Endothelial cell of umbilical vein (primary cell): ENCODE results near the gene PFN4. TPM values are rescaled to one million over a fixed set of nuclear protein-coding genes. Genes with fewer than 3 reads are reported as not detected.

Experiments used
- BruUV-seq: library from RNA; stranded (reverse); fragments of 400-500 nt; replicated peaks from 2 replicates; lab custom pipeline; 2021; lab: Mats Ljungman, UMichigan
- CTCF ChIA-PET: fragments of 300-600, 350-600 bp; sonication (Branson Sonifier 250); formaldehyde crosslinking; loops from one replicate; lab custom pipeline; 2021; ENCODE audit warnings: antibody characterized with exemption, inconsistent platforms; lab: Charles Lee
- POLR2A ChIA-PET: fragments of 300-600, 350-600 bp; sonication (Branson Sonifier 250); formaldehyde crosslinking; loops from one replicate; lab custom pipeline; 2021; ENCODE audit warnings: antibody characterized with exemption, inconsistent platforms; lab: Charles Lee
- DNase-seq: peaks from one replicate; pipeline ENCODE4 v3.0.0-alpha.2; 2011; ENCODE audit warnings: low read depth, low spot score
- FAIRE-seq: peaks from 2 replicates; lab custom pipeline; 2011; peaks lifted over from hg19 to GRCh38; lab: Jason Lieb, UNC
- H2AFZ ChIP-seq: 2 replicates; pipeline ENCODE4 v1.6.0; 2012; ENCODE audit warnings: low read depth, low read length, control low read depth, inconsistent platforms
- H3K27ac ChIP-seq: 2 replicates; pipeline ENCODE4 v1.5.1; 2011; ENCODE audit warnings: low read depth, mild to moderate bottlenecking, control low read depth, low read length, moderate library complexity; ENCODE audit not compliant: insufficient read depth
- H3K27me3 ChIP-seq, 2 experiments: 2 replicates each; pipeline versions ENCODE4 v1.6.0 to v1.6.1; 2011; ENCODE audit warnings: low read length in 2 of 2, mixed read lengths in 1 of 2; ENCODE audit not compliant: control insufficient read depth in 2 of 2, insufficient read depth in 2 of 2
- H3K36me3 ChIP-seq, 2 experiments: 2 replicates in 1 of 2; 3 replicates in 1 of 2; pipeline ENCODE4 v1.5.1; 2011; ENCODE audit warnings: low read length in 2 of 2, mild to moderate bottlenecking in 1 of 2, moderate library complexity in 1 of 2; ENCODE audit not compliant: control insufficient read depth in 2 of 2, insufficient read depth in 2 of 2; ENCODE audit errors: extremely low read depth in 1 of 2
- H3K4me1 ChIP-seq: 3 replicates; pipeline ENCODE4 v1.5.1; 2011; ENCODE audit warnings: mild to moderate bottlenecking, low read length; ENCODE audit not compliant: control insufficient read depth, insufficient read depth; ENCODE audit errors: extremely low read depth
- H3K4me2 ChIP-seq: 2 replicates; pipeline ENCODE4 v1.6.1; 2011; ENCODE audit warnings: low read length, control low read depth, mixed read lengths; ENCODE audit not compliant: insufficient read depth
- H3K4me3 ChIP-seq, 3 experiments: fragments of 200-600 bp in 1 of 3; sonication (generic), shearing (Covaris generic) in 1 of 3; replicated peaks in 1 of 3; 2 replicates each; pipeline ENCODE4 v1.5.1; 2011 to 2016; ENCODE audit warnings: control low read depth in 3 of 3, low read length in 3 of 3, mild to moderate bottlenecking in 2 of 3, inconsistent platforms in 1 of 3, low read depth in 1 of 3, moderate library complexity in 1 of 3; ENCODE audit not compliant: insufficient read depth in 1 of 3
- H3K79me2 ChIP-seq: 2 replicates; pipeline ENCODE4 v1.6.0; 2012; ENCODE audit warnings: low read length, inconsistent platforms; ENCODE audit not compliant: control insufficient read depth, insufficient read depth
- H3K9ac ChIP-seq: replicated peaks from 2 replicates; pipeline ENCODE3; 2011; ENCODE audit warnings: low read length, control low read depth; ENCODE audit not compliant: insufficient read depth; ENCODE audit errors: extremely low read depth
- H3K9me1 ChIP-seq: replicated peaks from 3 replicates; pipeline ENCODE4 v1.6.0; 2011; ENCODE audit warnings: mild to moderate bottlenecking, low read length; ENCODE audit not compliant: control insufficient read depth, insufficient read depth; ENCODE audit errors: extremely low read depth
- H3K9me3 ChIP-seq: replicated peaks from 2 replicates; pipeline ENCODE4 v1.5.1; 2012; ENCODE audit warnings: low read length, inconsistent platforms; ENCODE audit not compliant: control insufficient read depth, insufficient read depth
- H4K20me1 ChIP-seq: replicated peaks from 2 replicates; pipeline ENCODE3; 2011; ENCODE audit warnings: mild to moderate bottlenecking, low read length; ENCODE audit not compliant: control insufficient read depth, insufficient read depth; ENCODE audit errors: extremely low read depth
- EZH2 ChIP-seq: IDR thresholded peaks from 2 replicates; pipeline ENCODE4 v1.6.1; 2012; ENCODE audit warnings: borderline replicate concordance, low read depth, mild to moderate bottlenecking, moderate library complexity, low read length, inconsistent platforms; ENCODE audit not compliant: severe bottlenecking
- FOS ChIP-seq: IDR thresholded peaks from 2 replicates; pipeline ENCODE4 v1.6.1; 2011; ENCODE audit warnings: mild to moderate bottlenecking, low read length, moderate library complexity, borderline replicate concordance; ENCODE audit not compliant: insufficient read depth
- GATA2 ChIP-seq: IDR thresholded peaks from 2 replicates; pipeline ENCODE4 v1.7.0; 2011; ENCODE audit warnings: low read depth, mild to moderate bottlenecking, moderate library complexity, mixed read lengths, low read length; ENCODE audit not compliant: insufficient read length, insufficient read depth
- JUN ChIP-seq: IDR thresholded peaks from 2 replicates; pipeline ENCODE4 v1.6.1; 2011; ENCODE audit warnings: borderline replicate concordance, low read depth; ENCODE audit not compliant: insufficient read length, insufficient read depth
- MYC ChIP-seq: IDR thresholded peaks from one replicate; pipeline ENCODE4 v1.6.1; 2011; ENCODE audit warnings: mild to moderate bottlenecking, low read depth, low read length
- POLR2A ChIP-seq: IDR thresholded peaks from 2 replicates; pipeline ENCODE4 v1.6.1; 2012; ENCODE audit warnings: low read depth, mild to moderate bottlenecking, control low read depth, low read length
- POLR2AphosphoS5 ChIP-seq: IDR thresholded peaks from 2 replicates; pipeline ENCODE4 v1.6.1; 2012; ENCODE audit warnings: low read depth, mild to moderate bottlenecking, control low read depth, low read length, moderate library complexity; ENCODE audit not compliant: insufficient read depth
- dilution Hi-C: fragments of 300-500 bp; cut with MboI; formaldehyde crosslinking; loops from one replicate; pipeline ENCODE4 v1.15.0; 2019; ENCODE audit warnings: low sequenced_read_pairs; ENCODE audit not compliant: extremely low pct_ligation_motif_present
- intact Hi-C: fragments of 100-400 bp; cut with micrococcal nuclease; formaldehyde crosslinking; loops from one replicate; pipeline ENCODE4 v1.10.0; 2022
- polyA plus RNA-seq, 4 experiments: library from polyadenylated mRNA; depleted of rRNA in 3 of 4; stranded (reverse) in 3 of 4; unstranded in 1 of 4; fragments of >200 nt; gene quantifications; 2 replicates each; pipeline versions ENCODE4 v1.2.1 to v1.2.3, GENCODE V29; 2011 to 2012; ENCODE audit warnings: missing spikeins in 1 of 4
- total RNA-seq: library from RNA; stranded (reverse); gene quantifications from 2 replicates; pipeline ENCODE4 v1.2.3, GENCODE V29; 2021
- TF ChIP-seq, protein P1 (sequence below), 2 donors: IDR thresholded peaks; 1 replicate in 1 of 2; 2 replicates in 1 of 2; pipeline ENCODE4 v1.5.1; 2011; ENCODE audit warnings: low read length in 2 of 2, mild to moderate bottlenecking in 2 of 2, moderate library complexity in 2 of 2, control low read depth in 1 of 2, inconsistent platforms in 1 of 2, low read depth in 1 of 2; ENCODE audit not compliant: insufficient read depth in 1 of 2; ENCODE audit errors: extremely low read depth in 1 of 2
- TF ChIP-seq, protein P2 (sequence below): IDR thresholded peaks from 2 replicates; pipeline ENCODE4 v1.6.1; 2011; ENCODE audit not compliant: insufficient read depth, insufficient read length

PFN4 gene
- total and polyA plus RNA-seq, 2 donors (not counting 3 experiments of a cell fraction or from before 2014, with no cell fraction given) = 0.23 to 0.93 TPM

DNA sequence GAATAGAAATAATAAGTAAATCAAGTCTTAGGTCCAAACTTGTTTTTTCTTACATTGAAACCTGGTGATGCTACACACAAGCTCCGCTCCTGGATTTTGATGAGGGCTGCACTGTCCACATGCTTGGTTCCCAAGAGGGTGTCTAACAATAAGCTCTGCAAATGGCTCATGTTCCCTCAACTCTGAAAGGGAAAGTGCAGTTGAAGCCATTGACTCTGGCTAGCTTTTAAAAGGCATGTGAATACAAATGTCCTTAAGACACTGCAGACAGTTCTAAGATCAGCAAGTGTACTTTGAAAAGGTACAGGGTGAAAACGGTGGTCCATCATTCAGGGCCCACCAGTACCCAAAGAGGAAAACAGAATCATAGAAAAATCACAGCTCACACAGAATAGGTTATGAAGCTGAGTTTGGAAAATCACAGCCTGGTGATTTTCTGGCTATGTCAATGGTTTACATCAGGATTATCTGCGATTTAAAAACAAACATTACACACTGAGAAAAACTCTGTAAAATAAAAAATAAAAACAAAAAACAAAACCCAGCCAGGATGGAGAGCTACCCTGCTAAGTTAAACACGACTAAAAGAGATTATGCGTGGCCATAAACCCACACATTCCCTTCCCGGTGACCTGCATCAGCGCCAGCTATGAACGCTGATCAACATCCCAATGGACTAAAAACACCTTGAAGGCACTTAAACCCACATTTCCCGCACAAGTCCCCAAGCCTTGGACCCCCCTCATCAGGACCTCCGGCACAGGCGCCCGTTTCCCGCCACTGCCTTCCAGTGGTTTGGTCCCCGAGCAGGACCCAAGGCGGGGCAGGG lies 554 bp downstream of the PFN4 start:
- BruUV-seq = TSS peak; percentile 65
- Histone ChIP-seq H3K79me2 (peaks cover 2% of the 10 kb centered on the region), H3K9ac (peak overlapping the region; percentile 84), H3K9me1 (no peaks in the 10 kb centered on the region), H4K20me1 (no peaks in the 10 kb centered on the region), H3K27me3 (no peaks in the 10 kb centered on the region), H2AFZ (peak overlapping the region; percentile 79), H3K27ac (peak overlapping the region; percentile 77), H3K4me2 (peak overlapping the region; percentile 90), H3K9me3 (no peaks in the 10 kb centered on the region), H3K4me1 (peaks cover 22% of the 10 kb centered on the region), H3K36me3 (no peaks in the 10 kb centered on the region), H3K4me3 (peak overlapping the region; percentile 50 to 94 (median 73))
- CTCF ChIA-PET = interaction anchor here (1.0 to 5.0 kb wide), 4 partner anchors 10 to 196 kb away, joined by 3 to 43 read pairs (median 4); partner anchors contain the start of genes ATAD2B, TP53I3 and WDCP
- DNase-seq (peak; percentile 12), FAIRE-seq (peak; percentile 40)
- TF ChIP-seq, protein P1, sequence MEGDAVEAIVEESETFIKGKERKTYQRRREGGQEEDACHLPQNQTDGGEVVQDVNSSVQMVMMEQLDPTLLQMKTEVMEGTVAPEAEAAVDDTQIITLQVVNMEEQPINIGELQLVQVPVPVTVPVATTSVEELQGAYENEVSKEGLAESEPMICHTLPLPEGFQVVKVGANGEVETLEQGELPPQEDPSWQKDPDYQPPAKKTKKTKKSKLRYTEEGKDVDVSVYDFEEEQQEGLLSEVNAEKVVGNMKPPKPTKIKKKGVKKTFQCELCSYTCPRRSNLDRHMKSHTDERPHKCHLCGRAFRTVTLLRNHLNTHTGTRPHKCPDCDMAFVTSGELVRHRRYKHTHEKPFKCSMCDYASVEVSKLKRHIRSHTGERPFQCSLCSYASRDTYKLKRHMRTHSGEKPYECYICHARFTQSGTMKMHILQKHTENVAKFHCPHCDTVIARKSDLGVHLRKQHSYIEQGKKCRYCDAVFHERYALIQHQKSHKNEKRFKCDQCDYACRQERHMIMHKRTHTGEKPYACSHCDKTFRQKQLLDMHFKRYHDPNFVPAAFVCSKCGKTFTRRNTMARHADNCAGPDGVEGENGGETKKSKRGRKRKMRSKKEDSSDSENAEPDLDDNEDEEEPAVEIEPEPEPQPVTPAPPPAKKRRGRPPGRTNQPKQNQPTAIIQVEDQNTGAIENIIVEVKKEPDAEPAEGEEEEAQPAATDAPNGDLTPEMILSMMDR (IDR thresholded peaks at IDR 0.05; ENCODE audit: extremely low read depth in 1 of 2, insufficient read depth in 1 of 2, low read depth in 1 of 2, low read length in 2 of 2) = no peak
- intact Hi-C loops (loop anchor here (1.0 kb wide), 1 partner anchor 38 kb away; the partner anchor contains the start of gene TP53I3), dilution Hi-C loops (no loop called here)
- POLR2A ChIA-PET = no interaction called here

DNA sequence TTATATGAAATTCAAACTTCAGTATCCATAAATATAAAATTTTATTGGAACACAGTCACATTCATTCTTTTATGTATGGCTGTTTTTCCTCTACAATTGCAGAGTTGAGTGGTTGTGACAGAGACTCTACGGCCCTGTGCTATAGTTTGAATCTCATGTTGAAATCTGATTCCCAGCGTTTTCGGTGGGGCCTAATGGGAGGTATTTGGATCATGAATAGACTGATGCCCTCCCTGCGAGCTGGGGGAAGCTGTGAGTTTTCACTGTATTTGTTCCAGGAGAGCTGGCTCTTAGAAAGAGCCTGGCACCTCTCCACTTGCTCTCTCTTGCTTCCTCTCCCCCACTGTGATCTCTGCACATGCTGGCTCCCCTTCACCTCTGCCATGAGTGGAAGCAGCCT lies 1.7 kb downstream of the PFN4 start:
- POLR2A ChIA-PET = no interaction called here
- H3K36me3 ChIP-seq = no peaks in the 10 kb centered on the region
- no peaks in the 10 kb centered on the region for H4K20me1 ChIP-seq
- no peak overlapping the region for H3K9ac ChIP-seq
- H3K27ac ChIP-seq = no peak overlapping the region
- no peaks in the 10 kb centered on the region for H3K9me1 ChIP-seq
- no TSS peak for BruUV-seq
- H3K9me3 ChIP-seq = no peaks in the 10 kb centered on the region
- no peak overlapping the region for H3K4me2 ChIP-seq
- no peak overlapping the region for H2AFZ ChIP-seq
- no peak for TF ChIP-seq EZH2
- TF ChIP-seq, protein P2, sequence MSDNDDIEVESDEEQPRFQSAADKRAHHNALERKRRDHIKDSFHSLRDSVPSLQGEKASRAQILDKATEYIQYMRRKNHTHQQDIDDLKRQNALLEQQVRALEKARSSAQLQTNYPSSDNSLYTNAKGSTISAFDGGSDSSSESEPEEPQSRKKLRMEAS = no peak
- TF ChIP-seq, protein P1 (IDR thresholded peaks at IDR 0.05; ENCODE audit: extremely low read depth in 1 of 2, insufficient read depth in 1 of 2, low read depth in 1 of 2, low read length in 2 of 2) = no peak
- TF ChIP-seq POLR2A = no peak
- no peak for TF ChIP-seq MYC
- TF ChIP-seq POLR2AphosphoS5 = no peak
- TF ChIP-seq GATA2 = no peak
- no peak for TF ChIP-seq FOS
- no peak for TF ChIP-seq JUN
- H3K79me2 ChIP-seq = peaks cover 2% of the 10 kb centered on the region
- H3K27me3 ChIP-seq = no peaks in the 10 kb centered on the region
- intact Hi-C loops = no loop called here
- no peak for DNase-seq
- CTCF ChIA-PET = interaction anchor here (5.0 kb wide), 1 partner anchor 37 kb away, joined by 43 read pairs; the partner anchor contains the start of gene TP53I3
- dilution Hi-C loops = no loop called here
- H3K4me3 ChIP-seq = no peak overlapping the region
- peaks cover 22% of the 10 kb centered on the region for H3K4me1 ChIP-seq
- no peak for FAIRE-seq
